ENCODE results near the gene PUM2.

DNA sequence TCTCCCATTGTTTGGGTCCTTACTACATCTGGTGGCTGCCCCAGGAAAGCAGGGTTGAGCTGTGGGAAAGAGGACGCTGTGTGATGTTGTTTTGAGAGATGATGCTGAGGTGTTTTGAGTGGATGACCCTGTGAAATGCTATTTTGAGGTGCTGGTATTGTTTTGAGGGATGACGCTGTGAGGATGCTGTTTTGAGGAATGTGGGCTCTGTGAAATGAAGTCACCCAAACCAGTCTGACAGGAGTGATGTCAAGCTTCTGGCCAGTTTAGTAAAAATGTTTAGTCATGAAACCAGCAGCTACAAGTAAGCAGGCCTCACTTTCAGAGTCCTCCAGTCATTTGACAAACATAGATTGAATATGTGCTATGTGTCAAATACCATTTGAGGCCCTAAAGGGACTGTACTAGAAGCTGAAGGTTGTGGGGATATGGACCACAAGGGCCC, 16.1 kb upstream of the PUM2 start:
- TF ChIP-seq PAX5 (IDR thresholded peaks at IDR 0.05; ENCODE audit: insufficient read depth, low read length, severe bottlenecking): no peak
- TF ChIP-seq POLR2AphosphoS5 (IDR thresholded peaks at IDR 0.05; ENCODE audit: low read depth, low read length): no peak
- no peak for TF ChIP-seq POLR2A (IDR thresholded peaks at IDR 0.05; ENCODE audit: low read depth, low read length)
- no peak for TF ChIP-seq TAF1 (IDR thresholded peaks at IDR 0.05; ENCODE audit: low read depth, low read length)
